ENCODE measurements around the gene DCC. TPM values are rescaled to one million over a fixed set of nuclear protein-coding genes. Genes with fewer than 3 reads are reported as not detected.

Gene DCC
- total RNA-seq, 1 donor from 2014 or later = 14.7 TPM

- peaks cover 3% of the 10 kb centered on the region for H3K36me3 Mint-ChIP-seq (ENCODE audit: low read depth, unreplicated experiment)
- H3K9me3 Mint-ChIP-seq (ENCODE audit: unreplicated experiment) = peaks cover 4% of the 10 kb centered on the region
- H3K4me3 Mint-ChIP-seq (ENCODE audit: unreplicated experiment) = no peak overlapping the region
- TF ChIP-seq CTCF (IDR thresholded peaks at IDR 0.05; ENCODE audit: unreplicated experiment) = no peak
- no peak overlapping the region for H3K27ac Mint-ChIP-seq (ENCODE audit: unreplicated experiment)
- no peaks in the 10 kb centered on the region for H3K4me1 Mint-ChIP-seq (ENCODE audit: unreplicated experiment)
- DNase-seq (ENCODE audit: low spot score) = no peak
- H3K27me3 Mint-ChIP-seq (ENCODE audit: unreplicated experiment) = peaks cover 4% of the 10 kb centered on the region
These were observed 248.9 kb downstream of the DCC start for GRCh38 chr18:52588931-52589330.

- no peak for TF ChIP-seq CTCF (IDR thresholded peaks at IDR 0.05; ENCODE audit: unreplicated experiment)
- H3K27ac Mint-ChIP-seq (ENCODE audit: unreplicated experiment) = peak overlapping the region; percentile 21
- no peak overlapping the region for H3K4me3 Mint-ChIP-seq (ENCODE audit: unreplicated experiment)
- no peaks in the 10 kb centered on the region for H3K4me1 Mint-ChIP-seq (ENCODE audit: unreplicated experiment)
- no peaks in the 10 kb centered on the region for H3K9me3 Mint-ChIP-seq (ENCODE audit: unreplicated experiment)
- H3K36me3 Mint-ChIP-seq (ENCODE audit: low read depth, unreplicated experiment) = no peaks in the 10 kb centered on the region
- DNase-seq (ENCODE audit: low spot score) = no peak
- no peaks in the 10 kb centered on the region for H3K27me3 Mint-ChIP-seq (ENCODE audit: unreplicated experiment)
These were observed 256.9 kb downstream of the DCC start for GRCh38 chr18:52596748-52597435.

- Mint-ChIP-seq H3K36me3 (ENCODE audit: low read depth, unreplicated experiment) (no peaks in the 10 kb centered on the region), H3K4me1 (ENCODE audit: unreplicated experiment) (no peaks in the 10 kb centered on the region), H3K4me3 (ENCODE audit: unreplicated experiment) (no peak overlapping the region), H3K9me3 (ENCODE audit: unreplicated experiment) (no peaks in the 10 kb centered on the region), H3K27me3 (ENCODE audit: unreplicated experiment) (no peaks in the 10 kb centered on the region), H3K27ac (ENCODE audit: unreplicated experiment) (no peak overlapping the region)
- no peak for DNase-seq (ENCODE audit: low spot score)
- TF ChIP-seq CTCF (IDR thresholded peaks at IDR 0.05; ENCODE audit: unreplicated experiment) = no peak
These were observed 258.9 kb downstream of the DCC start for GRCh38 chr18:52598921-52599320.

GRCh38 chr18:52602820-52603219 lies 262.8 kb downstream of the DCC start:
- DNase-seq (ENCODE audit: low spot score) = no peak
- Mint-ChIP-seq H3K27me3 (ENCODE audit: unreplicated experiment) (no peaks in the 10 kb centered on the region), H3K36me3 (ENCODE audit: low read depth, unreplicated experiment) (no peaks in the 10 kb centered on the region), H3K4me3 (ENCODE audit: unreplicated experiment) (no peak overlapping the region), H3K9me3 (ENCODE audit: unreplicated experiment) (no peaks in the 10 kb centered on the region), H3K27ac (ENCODE audit: unreplicated experiment) (no peak overlapping the region), H3K4me1 (ENCODE audit: unreplicated experiment) (no peaks in the 10 kb centered on the region)
- no peak for TF ChIP-seq CTCF (IDR thresholded peaks at IDR 0.05; ENCODE audit: unreplicated experiment)

GRCh38 chr18:52605345-52605744 lies 265.3 kb downstream of the DCC start:
- Mint-ChIP-seq H3K27me3 (ENCODE audit: unreplicated experiment) (no peaks in the 10 kb centered on the region), H3K9me3 (ENCODE audit: unreplicated experiment) (no peaks in the 10 kb centered on the region), H3K27ac (ENCODE audit: unreplicated experiment) (no peak overlapping the region), H3K4me1 (ENCODE audit: unreplicated experiment) (no peaks in the 10 kb centered on the region), H3K4me3 (ENCODE audit: unreplicated experiment) (no peak overlapping the region), H3K36me3 (ENCODE audit: low read depth, unreplicated experiment) (no peaks in the 10 kb centered on the region)
- no peak for TF ChIP-seq CTCF (IDR thresholded peaks at IDR 0.05; ENCODE audit: unreplicated experiment)
- no peak for DNase-seq (ENCODE audit: low spot score)

All from endothelial cell (in vitro differentiated cells).